ENCODE results near the gene TSHR.
"Not testable (repeated sequence)": the region's sequence is repeated elsewhere in the genome, so short reads cannot be mapped to it uniquely, and the experiment has no call there.

TSHR gene

GRCh38 chr14:81033698-81034240, 78.3 kb downstream of the TSHR start:
- DNase-seq (ENCODE audit: extremely low read depth, insufficient read length) = no peak
- Histone ChIP-seq H3K36me3 (ENCODE audit: control insufficient read depth, insufficient read depth, low read length) (no peaks in the 10 kb centered on the region), H3K4me3 (replicated peaks; ENCODE audit: low read depth, low read length) (no peak overlapping the region), H3K27me3 (replicated peaks; ENCODE audit: control insufficient read depth, insufficient read depth, low read length) (no peaks in the 10 kb centered on the region)
- TF ChIP-seq, protein P1, sequence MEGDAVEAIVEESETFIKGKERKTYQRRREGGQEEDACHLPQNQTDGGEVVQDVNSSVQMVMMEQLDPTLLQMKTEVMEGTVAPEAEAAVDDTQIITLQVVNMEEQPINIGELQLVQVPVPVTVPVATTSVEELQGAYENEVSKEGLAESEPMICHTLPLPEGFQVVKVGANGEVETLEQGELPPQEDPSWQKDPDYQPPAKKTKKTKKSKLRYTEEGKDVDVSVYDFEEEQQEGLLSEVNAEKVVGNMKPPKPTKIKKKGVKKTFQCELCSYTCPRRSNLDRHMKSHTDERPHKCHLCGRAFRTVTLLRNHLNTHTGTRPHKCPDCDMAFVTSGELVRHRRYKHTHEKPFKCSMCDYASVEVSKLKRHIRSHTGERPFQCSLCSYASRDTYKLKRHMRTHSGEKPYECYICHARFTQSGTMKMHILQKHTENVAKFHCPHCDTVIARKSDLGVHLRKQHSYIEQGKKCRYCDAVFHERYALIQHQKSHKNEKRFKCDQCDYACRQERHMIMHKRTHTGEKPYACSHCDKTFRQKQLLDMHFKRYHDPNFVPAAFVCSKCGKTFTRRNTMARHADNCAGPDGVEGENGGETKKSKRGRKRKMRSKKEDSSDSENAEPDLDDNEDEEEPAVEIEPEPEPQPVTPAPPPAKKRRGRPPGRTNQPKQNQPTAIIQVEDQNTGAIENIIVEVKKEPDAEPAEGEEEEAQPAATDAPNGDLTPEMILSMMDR (IDR thresholded peaks at IDR 0.05; ENCODE audit: insufficient read depth, low read length, poor library complexity, severe bottlenecking) = no peak

- H3K36me3 ChIP-seq (ENCODE audit: control insufficient read depth, insufficient read depth, low read length) = no peaks in the 10 kb centered on the region
- DNase-seq (ENCODE audit: extremely low read depth, insufficient read length) = no peak
- H3K4me3 ChIP-seq (replicated peaks; ENCODE audit: low read depth, low read length) = no peak overlapping the region
- no peaks in the 10 kb centered on the region for H3K27me3 ChIP-seq (replicated peaks; ENCODE audit: control insufficient read depth, insufficient read depth, low read length)
- TF ChIP-seq, protein P1 (IDR thresholded peaks at IDR 0.05; ENCODE audit: insufficient read depth, low read length, poor library complexity, severe bottlenecking) = no peak
Observed at GRCh38 chr14:81042438-81042837, 87.0 kb downstream of the TSHR start.

DNA sequence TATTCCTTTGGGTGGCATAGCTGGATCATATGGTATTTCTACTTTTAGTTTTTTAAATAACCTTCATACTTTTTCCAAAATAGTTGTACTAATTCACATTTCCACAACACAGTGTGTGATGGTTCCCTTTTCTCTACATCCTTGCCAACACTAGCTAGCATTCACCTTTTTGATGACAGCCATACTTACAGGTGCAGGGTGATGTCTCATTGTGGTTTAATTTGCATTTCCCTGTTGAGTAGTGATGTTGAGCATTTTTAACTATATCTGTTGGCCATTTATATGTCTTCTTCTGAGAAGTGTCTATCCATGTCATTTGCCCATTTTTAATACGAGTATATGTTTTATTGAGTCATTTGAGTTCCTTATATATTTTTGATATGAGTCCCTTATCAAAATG, 96.1 kb downstream of the TSHR start:
- H3K4me3 ChIP-seq (replicated peaks; ENCODE audit: low read depth, low read length) = no peak overlapping the region
- no peaks in the 10 kb centered on the region for H3K36me3 ChIP-seq (ENCODE audit: control insufficient read depth, insufficient read depth, low read length)
- TF ChIP-seq, protein P1 (IDR thresholded peaks at IDR 0.05; ENCODE audit: insufficient read depth, low read length, poor library complexity, severe bottlenecking) = no peak
- no peaks in the 10 kb centered on the region for H3K27me3 ChIP-seq (replicated peaks; ENCODE audit: control insufficient read depth, insufficient read depth, low read length)
- DNase-seq (ENCODE audit: extremely low read depth, insufficient read length) = no peak

GRCh38 chr14:81054057-81054456, 98.6 kb downstream of the TSHR start:
- not testable (repeated sequence) for H3K4me3 ChIP-seq (replicated peaks; ENCODE audit: low read depth, low read length); H3K36me3 ChIP-seq (ENCODE audit: control insufficient read depth, insufficient read depth, low read length); DNase-seq (ENCODE audit: extremely low read depth, insufficient read length); H3K27me3 ChIP-seq (replicated peaks; ENCODE audit: control insufficient read depth, insufficient read depth, low read length)

DNA sequence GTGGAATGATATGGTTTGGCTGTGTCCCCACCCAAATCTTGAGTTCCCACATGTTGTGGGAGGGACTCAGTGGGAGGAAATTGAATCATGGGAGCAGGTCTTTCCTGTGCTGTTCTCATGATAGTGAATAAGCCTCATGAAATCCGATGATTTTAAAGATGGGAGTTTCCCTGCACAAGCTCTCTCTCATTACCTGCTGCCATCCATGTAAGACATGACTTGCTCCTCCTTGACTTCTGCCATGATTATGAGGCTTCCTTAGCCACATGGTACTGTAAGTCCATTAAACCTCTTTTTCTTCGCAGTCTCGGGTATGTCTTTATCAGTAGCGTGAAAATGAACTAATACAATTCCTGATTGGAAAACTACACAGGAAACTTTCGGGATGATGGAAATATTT, 100.5 kb downstream of the TSHR start:
- Histone ChIP-seq H3K27me3 (replicated peaks; ENCODE audit: control insufficient read depth, insufficient read depth, low read length) (no peaks in the 10 kb centered on the region), H3K36me3 (ENCODE audit: control insufficient read depth, insufficient read depth, low read length) (no peaks in the 10 kb centered on the region), H3K4me3 (replicated peaks; ENCODE audit: low read depth, low read length) (no peak overlapping the region)
- TF ChIP-seq, protein P1 (IDR thresholded peaks at IDR 0.05; ENCODE audit: insufficient read depth, low read length, poor library complexity, severe bottlenecking) = no peak
- no peak for DNase-seq (ENCODE audit: extremely low read depth, insufficient read length)

- DNase-seq (ENCODE audit: extremely low read depth, insufficient read length) = no peak
- TF ChIP-seq, protein P1 (IDR thresholded peaks at IDR 0.05; ENCODE audit: insufficient read depth, low read length, poor library complexity, severe bottlenecking) = no peak
- Histone ChIP-seq H3K27me3 (replicated peaks; ENCODE audit: control insufficient read depth, insufficient read depth, low read length) (no peaks in the 10 kb centered on the region), H3K36me3 (ENCODE audit: control insufficient read depth, insufficient read depth, low read length) (no peaks in the 10 kb centered on the region), H3K4me3 (replicated peaks; ENCODE audit: low read depth, low read length) (no peak overlapping the region)
Observed at GRCh38 chr14:81062380-81062779, 107.0 kb downstream of the TSHR start.
